VCaP (cell line): Measurements from ENCODE around the gene GPR139.

ENCODE experiments used
- H3K27ac ChIP-seq: fragments of 450-650 bp; 2 replicates; pipeline ENCODE4 v1.5.1; 2017
- CTCF ChIP-seq: fragments of 450-650 bp; conservative IDR thresholded peaks from 2 replicates; pipeline ENCODE4 v1.5.1; 2017; ENCODE audit warnings: mild to moderate bottlenecking, moderate library complexity

GPR139 gene

GRCh38 chr16:20040011-20040410 is 33.7 kb downstream of the GPR139 start:
- TF ChIP-seq CTCF: no peak
- H3K27ac ChIP-seq: no peak overlapping the region

- H3K27ac ChIP-seq: no peak overlapping the region
- no peak for TF ChIP-seq CTCF
Measured at GRCh38 chr16:20029611-20030010, 44.1 kb downstream of the GPR139 start.

GRCh38 chr16:20026361-20027072 is 47.2 kb downstream of the GPR139 start:
- TF ChIP-seq CTCF: no peak
- no peak overlapping the region for H3K27ac ChIP-seq

GRCh38 chr16:20023190-20023589 is 50.5 kb downstream of the GPR139 start:
- TF ChIP-seq CTCF: no peak
- H3K27ac ChIP-seq: no peak overlapping the region

GRCh38 chr16:20020976-20021375 is 52.7 kb downstream of the GPR139 start:
- H3K27ac ChIP-seq: no peak overlapping the region
- TF ChIP-seq CTCF: no peak

GRCh38 chr16:20020083-20020482 is 53.6 kb downstream of the GPR139 start:
- TF ChIP-seq CTCF: no peak
- H3K27ac ChIP-seq: no peak overlapping the region

GRCh38 chr16:20016234-20016633 is 57.5 kb downstream of the GPR139 start:
- no peak for TF ChIP-seq CTCF
- no peak overlapping the region for H3K27ac ChIP-seq
